GM19468 (cell line): ENCODE data around the gene AQP6.

ENCODE experiments used
- ATAC-seq: cut with Tn5 transposase; IDR thresholded peaks from one replicate; pipeline ENCODE4 v1.9.1; 2021; ENCODE audit warnings: mild to moderate bottlenecking, moderate library complexity, moderate number of reproducible peaks; ENCODE audit not compliant: unreplicated experiment; ENCODE audit errors: extremely low read depth

Gene AQP6

DNA sequence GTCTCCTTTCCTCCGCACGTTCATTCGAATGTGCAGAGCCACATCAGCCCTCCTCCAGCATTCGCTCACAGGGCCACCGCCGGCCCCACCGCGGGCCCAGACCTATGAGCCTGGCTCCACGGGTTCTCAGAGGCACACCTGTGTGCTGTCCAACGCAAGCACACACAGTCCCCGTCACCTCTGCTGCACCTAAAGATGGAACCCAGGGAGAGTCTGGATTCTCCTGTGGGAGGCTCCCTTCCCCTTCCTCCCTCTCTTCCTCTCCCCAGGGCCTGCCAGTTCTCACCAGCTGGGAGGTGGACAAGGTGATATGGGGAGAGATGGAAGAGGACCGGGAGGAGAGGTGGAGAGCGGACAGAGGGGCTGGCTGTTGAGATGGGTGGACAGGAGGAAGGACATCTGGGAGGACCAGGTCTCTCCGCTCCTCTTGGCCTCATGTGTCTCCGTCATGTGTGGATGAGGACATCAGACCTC, 4.9 kb upstream of the AQP6 start:
- ATAC-seq = no peak

DNA sequence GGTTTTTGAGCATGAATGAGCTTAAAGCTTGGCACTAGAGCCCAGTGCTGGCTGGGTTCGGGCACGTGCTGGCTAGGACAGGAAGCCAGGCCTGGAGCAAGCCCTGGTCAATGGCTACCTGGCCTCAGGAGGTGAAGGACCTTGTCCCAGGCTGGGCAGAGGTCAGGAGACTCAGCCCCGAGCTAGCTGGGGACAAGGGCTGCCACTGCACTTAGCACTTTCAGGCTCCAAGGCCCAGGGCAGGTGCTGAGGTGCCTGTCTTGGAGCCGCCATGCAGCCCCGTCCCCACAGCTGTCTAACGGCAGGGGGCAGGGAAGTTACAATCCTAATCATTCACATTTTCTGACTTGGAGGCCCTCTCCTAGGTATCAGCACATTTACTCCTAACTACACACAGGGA, 4.3 kb upstream of the AQP6 start:
- ATAC-seq = no peak

DNA sequence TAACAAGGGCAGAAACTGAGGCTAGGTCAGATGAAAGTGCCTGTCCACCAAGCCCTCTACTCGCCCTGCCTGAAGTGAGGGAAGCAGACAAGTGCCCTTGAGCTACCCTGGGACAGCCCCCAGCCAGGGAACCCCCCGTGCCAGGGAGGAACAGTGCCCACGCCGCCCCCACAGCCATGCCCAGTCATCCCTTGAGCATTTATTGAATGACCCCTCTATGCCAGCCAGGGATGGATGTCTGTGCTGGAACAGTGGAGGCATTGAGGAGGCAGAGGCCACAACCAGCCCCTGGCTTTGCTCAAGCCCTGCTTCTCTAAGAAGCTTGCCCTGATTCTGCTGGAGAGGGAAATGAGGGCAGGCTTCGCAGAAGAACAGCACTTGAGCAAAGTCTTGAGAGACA, 3.7 kb upstream of the AQP6 start:
- ATAC-seq = no peak

DNA sequence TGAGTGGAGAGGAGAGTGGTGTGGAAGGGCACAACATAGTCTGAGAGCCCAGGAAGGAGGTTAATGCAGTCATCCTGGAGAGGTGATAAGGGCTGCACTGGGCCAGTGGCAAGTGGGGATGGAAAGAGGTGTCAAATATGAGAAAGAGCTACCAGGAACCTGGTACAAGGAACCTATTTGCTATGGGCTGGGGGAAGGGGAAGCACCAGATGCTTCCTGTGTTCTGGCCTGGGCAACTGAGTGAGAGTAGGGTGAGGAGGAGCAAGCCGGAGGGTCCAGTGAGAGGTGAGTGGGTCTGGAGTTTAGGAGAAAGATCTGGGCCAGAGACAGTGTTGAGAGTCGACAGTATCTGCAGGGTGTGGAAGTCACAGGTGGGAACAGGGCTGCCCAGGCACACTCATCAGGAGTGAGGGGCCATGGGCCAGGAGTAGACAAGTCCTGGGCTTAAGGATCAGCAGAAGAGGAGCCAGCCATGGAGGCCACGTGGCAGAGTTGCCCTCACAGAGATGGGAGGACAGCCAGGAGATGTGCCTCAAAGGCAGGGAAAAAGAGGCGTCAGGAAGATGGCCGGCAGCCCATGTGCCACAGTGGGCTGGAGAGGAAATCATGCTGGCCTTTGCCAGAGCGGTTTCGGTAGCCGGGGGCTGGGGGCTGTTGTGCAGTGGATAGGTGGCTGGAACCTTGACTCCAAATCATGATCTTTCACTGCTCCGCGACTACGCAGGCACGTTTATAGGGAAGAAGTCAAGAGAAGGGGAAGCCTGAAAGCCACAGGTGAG, 2.9 kb upstream of the AQP6 start:
- ATAC-seq = no peak

DNA sequence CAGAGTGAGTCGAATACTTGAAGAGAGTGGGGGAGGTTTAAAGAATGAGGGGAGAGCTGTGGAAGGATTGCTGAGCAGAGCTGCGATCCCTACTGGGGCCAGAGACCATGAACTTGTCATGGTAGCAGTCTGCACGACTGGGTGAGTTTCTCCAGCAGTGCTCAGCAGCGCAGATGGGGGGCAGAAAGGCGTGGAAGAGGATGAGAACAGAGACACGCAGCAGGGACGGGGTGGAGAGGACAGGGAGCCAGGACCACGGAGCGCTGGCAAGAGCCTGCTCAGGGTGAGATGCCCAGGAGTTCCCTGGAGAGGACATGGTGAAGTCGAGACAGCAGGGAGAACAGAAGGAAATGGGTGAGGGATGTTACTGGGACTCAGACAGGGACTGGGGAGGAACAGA, 2.1 kb upstream of the AQP6 start:
- ATAC-seq = no peak

DNA sequence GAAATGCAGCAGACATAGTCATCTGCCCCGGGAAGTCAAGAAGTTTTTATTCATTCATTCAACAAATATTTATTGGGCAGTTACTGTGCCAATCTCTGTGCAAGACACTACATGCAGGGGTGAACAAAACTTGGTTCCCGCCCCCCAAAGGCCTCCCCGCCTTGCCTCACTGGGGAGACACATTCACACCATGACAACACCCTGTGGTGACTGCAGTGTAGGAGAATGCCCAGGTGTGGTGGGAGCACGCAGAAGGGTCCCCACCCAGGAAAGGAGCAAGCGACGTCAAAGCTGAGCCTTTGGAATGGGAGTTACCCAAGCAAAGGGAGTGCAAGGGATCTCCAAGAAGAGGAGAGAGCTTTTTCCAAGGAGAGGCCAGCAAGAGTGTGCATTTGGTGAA, 1.6 kb upstream of the AQP6 start:
- no peak for ATAC-seq

DNA sequence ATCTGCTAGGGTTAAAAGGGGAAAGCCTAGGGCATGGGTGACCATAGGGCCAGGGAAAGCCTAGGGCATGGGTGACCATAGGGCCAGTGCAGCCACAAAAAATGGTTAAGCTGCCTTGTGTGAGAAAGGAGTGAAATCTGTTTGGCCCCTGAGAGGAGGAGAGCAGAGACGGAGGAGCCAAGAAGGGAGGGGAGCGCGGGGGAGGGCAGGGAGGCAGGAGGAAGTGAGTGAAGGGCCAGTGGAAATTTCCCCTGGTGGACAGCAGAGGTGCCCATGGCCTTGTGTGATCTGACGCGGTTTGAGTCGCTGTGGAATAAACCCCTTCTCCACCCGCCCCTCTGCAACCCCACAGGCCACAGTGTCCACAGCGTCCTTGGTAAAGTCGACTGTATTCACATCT, 618 bp upstream of the AQP6 start:
- ATAC-seq = no peak

DNA sequence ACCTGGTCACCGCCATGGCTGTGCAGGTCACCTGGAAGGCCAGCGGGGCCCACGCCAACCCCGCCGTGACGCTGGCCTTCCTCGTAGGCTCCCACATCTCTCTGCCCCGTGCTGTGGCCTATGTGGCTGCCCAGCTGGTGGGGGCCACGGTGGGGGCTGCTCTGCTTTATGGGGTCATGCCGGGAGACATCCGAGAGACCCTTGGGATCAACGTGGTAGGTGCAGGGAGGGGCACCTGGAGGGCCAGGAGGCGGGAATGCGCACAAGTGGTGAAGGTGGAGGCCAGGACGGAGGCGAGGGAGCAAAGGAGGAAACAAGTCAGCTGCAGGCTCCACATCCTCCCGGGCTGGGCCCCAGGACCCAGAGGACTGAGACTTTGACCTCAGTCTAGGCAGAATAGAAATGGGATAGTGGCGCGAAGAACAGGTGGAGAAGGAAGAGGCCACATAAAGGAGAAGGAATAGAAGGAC, 649 bp downstream of the AQP6 start:
- ATAC-seq = no peak

DNA sequence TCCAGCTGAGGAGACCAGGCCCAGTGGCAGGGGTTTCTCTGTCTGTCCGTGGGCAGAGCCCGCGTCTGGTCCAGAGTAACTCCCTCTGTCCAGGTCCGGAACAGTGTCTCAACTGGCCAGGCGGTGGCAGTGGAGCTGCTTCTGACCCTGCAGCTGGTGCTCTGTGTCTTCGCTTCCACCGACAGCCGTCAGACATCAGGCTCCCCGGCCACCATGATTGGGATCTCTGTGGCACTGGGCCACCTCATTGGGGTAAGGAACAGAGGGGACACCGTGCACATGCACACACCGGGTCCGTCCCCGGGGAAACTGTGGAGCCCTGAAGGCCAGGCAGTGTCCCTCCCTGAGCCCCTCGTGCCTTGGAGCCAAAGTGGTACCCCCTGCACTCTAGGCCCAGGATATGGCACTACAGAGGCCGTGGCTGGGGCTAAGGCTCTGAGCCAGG, 1.5 kb downstream of the AQP6 start:
- no peak for ATAC-seq

DNA sequence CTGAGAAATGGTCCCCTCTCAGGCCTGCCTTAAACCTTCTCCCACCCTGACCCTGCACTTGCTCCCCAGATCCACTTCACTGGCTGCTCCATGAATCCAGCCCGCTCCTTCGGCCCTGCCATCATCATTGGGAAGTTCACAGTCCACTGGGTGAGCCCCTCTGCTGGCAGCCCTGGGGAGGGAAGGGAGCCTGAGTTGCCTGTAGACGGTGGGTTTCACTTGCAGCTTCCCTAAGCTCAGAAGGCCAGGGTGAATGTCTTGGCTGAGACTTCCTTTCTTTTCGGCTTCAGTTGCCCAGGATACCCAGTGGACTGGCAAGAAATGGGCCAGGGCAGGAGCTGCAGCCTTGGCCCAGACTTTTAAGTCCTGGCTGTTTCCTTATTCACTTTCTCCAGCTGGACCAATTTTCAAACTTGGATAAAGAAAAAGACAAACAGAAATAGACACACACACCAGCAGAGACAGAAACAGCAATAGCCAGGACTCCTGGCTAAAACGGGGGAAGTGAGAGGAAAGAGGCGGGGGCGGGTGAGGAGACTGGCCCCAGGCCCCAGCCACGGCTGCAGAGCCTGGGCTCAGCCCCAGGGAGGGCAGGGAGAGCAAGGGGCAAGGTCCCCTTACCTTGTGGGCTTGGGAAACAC, 2.0 kb downstream of the AQP6 start:
- ATAC-seq = no peak

DNA sequence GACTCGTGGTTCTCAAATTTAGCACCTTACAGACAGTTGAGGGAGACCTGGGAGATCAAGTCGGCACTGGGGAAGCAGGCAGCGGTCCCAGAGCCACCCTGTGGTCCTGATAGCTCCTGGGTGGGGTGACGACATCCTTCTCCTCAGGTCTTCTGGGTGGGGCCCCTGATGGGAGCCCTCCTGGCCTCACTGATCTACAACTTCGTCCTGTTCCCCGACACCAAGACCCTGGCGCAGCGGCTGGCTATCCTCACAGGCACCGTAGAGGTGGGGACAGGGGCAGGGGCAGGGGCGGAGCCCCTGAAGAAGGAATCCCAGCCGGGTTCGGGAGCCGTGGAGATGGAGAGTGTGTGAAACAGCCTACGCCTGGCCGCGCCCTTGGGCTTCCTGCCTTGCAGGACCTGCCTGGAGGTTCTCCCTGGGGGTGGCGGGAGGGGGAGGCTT, 2.6 kb downstream of the AQP6 start:
- ATAC-seq = no peak

DNA sequence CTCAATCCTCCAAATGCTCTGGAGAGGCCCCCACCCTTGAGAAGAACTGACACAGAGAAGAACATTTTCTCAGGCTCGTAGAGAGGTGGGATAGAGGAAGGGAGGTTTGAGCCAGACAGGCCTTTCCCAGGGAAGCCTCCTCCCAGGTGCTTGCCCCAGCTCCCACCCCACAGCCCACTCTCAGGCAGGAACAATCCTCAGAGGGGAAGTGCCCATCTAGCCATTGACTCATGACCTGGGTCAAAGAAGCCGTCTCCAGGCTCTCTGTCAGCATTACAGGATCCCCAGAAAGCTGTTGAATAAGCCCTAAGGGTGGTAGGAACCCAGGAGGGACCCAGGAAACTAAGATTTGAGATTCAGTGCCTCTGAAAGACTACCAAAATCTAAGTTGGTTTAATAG, 3.8 kb downstream of the AQP6 start:
- no peak for ATAC-seq

DNA sequence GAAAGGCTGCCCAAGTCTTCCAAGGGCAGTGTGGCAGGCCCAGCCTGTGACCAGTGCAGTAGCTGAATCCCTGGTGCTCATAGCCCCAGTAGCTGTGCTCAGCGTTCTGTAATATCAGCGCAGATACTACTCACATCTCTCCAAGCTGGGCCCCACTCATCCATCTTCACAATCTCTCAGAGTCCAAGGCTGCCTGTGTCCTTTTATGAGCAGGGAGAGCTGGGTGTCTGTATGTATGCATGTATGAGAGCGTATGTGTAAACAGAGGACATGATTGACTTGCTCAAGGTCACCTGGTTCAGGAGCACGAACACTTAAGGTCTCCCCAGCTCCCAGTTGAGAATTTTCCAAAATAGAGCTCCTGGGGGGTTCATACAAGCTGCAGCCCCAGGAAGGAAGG, 5.4 kb downstream of the AQP6 start:
- ATAC-seq = no peak

DNA sequence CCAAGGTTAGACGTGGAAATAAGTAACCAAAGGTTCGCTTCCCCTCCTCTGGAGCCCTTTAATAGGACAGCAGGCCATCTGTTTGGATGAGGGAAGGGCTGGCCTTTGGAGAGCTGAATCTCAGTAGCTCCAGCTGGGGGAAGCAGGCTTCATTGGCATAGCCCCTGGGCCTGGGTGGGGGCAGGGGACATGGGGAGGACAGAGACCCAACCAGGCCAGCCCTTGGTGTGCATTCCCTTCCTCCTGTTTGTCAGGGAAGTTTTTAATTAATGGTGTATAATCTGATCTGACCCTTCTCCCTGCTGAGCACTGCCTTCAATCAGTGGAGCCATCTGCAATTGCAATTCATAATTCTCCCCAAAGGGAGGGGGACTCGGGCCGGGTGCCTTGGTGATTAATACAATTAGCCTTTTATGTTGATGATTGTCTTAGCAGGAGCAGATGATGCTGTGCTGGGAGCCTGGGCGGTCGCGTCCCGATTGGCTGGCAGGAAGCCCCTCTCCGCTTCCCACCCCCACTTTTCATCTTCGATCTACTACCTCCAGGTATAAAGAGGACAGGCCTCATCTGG, 6.4 kb downstream of the AQP6 start:
- ATAC-seq = no peak

DNA sequence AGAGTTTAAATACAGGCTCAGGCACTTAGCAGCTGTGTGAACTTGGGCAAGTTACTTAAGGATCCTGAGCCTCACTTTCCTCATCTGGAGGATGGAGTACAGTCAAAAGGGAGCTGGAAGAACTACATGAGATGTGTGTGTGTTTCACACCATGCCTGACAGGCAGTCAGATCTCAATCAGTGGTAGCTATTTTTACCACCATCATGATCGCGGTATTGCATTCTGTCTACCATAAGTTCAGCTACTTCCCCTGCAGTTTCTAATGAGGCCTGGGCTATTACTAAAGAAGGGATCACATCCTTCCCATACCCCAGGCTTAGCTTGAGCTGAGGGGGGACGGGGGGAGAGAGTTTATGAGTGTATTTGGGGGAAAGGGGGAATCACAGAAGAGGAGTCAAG, 7.0 kb downstream of the AQP6 start:
- no peak for ATAC-seq

DNA sequence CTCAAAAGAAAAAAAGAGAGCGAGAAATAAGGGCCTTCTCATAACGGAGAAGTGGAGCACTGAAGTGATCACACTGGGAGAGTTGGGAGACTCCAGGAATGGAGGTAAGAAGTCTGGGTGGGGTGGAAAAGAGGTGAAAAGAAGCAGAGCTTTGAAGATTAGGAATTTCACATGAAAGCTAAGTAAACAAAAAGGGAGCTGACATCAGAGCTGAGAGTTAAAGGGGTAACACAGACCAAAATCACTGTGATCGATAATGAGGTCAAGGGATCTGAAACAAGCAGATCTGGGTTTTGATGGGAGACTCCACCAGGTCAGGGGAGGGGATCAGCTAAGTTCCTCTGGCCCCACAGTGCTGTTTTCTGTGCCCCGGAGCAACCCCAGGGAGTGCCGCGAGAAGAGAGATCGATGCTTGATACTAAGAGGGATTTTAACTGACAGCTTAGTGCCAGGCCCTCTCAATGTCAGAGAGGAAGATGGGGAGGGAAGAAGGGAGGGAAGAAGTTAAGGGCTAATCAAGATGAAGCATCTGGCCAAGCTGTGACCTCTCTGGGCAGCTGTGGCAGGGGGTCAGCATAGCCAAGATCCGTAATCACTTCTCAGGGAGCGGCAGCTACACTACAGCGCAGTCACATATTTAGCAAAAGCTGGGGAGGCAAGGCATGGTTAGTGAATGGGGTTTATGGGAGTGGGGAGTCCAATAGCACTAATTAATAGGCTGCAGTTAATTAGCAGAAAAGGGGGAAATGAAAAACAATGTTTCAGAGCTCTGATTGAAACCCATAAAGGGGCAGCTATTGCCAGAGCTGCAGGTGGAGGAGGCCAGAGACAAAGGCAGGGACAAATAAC, 8.0 kb downstream of the AQP6 start:
- ATAC-seq = no peak

DNA sequence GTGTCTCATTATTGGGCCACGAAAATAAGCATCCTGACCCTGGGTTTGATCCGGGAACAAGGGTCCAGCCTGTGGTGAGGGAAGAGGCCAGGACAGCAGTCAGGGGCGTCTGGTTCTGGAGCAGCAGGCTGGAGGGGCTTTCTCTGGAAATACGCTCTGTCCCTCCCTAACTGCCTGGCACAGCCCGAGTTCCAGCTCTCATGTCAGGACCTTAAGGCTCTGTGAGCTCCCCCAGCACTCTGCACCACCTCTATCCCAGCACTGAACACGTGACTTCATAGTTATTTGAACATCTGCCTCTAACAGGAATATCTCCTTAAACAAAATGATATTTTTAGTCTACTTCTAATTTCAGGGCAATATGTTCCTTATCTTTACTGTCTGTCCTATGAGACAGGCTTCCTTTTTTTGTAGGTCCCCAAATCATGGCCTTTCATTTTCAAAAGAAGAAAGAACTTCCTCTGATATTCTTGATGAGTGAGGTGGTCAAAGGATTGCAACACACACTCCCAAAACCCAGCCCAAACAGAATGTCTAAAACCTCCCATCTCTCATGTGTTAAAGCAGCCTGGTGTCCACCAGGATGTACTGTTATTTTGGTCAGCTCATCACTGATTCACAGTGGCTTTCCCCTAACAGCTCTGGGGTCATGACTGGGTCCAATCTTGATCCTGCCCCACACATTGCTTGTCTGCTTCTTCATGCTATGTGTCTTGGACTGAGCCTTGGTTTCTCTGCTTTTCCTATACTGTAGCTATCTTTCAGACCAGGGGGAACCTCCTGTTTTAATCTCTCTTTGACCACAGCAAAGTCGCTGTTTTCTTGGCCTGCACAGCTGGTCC, 9.7 kb downstream of the AQP6 start:
- no peak for ATAC-seq

DNA sequence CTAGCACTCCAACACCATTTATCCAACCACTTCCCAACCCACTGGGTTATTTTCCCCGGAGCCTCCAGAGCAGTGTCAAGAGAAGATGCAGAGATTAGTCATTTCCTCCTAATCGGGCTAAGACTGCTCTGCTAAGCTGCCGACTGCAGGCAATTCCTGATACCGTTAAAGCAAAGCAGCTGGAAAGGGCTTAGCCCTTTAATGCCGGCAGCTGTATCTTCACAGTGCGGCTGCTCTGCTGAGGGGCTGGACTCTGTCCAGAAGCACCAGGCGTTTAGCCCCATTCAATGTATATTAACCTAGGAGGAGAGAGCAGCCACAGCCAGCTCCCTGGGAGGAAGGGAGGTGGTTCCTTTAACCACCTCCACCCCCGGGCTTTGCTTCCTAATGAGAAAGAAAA, 11.1 kb downstream of the AQP6 start:
- ATAC-seq = no peak

DNA sequence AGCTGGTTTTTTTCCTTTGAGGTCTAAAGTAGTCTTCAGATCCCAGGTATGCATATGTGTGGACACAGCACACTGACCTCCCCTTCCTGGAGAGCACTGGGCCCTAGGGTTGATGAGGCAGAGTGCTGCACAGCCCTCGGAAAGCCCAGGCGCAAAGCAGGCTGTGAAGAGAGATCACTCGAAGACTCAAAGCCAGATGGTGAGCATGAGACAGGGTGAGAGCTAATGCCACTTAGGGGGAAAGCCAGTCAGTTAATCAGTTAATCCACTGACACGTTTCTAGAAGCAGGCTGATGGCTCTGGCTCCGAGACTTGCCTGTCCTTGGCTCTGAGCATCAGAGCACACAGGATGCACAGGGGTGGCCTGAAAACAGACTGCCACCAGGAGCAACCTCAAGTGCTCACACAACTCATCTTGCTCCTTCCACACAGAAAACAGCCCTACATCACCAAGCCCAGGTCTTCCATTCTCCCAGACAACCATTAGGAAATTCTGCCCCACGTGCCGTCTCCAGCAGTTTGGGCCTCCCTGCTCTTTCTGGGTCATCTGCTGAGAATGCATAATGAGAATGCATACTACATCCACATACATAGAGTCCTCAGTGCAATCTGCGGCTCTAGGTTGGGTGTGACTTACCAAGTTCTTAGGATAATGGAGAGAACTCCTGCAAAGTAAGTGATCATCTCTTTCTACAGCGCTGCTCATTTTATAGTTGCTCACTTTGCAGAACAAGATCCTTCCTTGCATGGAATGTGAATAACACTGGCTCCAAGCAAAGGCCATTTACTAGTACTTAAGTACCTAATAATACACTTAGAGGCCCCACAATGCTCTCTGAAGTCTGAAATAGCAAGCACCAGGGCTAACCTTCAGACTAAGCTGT, 12.0 kb downstream of the AQP6 start:
- ATAC-seq = no peak
